ENCODE results near the gene FRMD4A.

GRCh38 chr10:13660551-13660920 lies 670.2 kb downstream of the FRMD4A start:
- TF ChIP-seq SUZ12 (IDR thresholded peaks at IDR 0.05) (no peak), SP1 (IDR thresholded peaks at IDR 0.05) (no peak), ZNF384 (IDR thresholded peaks at IDR 0.05) (no peak), ARNT (IDR thresholded peaks at IDR 0.05) (no peak)
